PC-3 (cell line): Measurements from ENCODE around the gene ABCB8. TPM values are rescaled to one million over a fixed set of nuclear protein-coding genes. Genes with fewer than 3 reads are reported as not detected.
A peak's percentile ranks its signal among the peaks of the same experiment; 100 is the strongest.

ENCODE experiments used
- ATAC-seq: fragments of 200-7000 bp; cut with Tn5 transposase; 2 replicates; pipeline ENCODE4 v1.9.1; 2020; ENCODE audit warnings: mild to moderate bottlenecking, moderate library complexity
- BruUV-seq: library from RNA; stranded (reverse); fragments of 400-500 nt; replicated peaks from 2 replicates; lab custom pipeline; 2021; lab: Mats Ljungman, UMichigan
- CTCF ChIA-PET: fragments of 300-600 bp; sonication (Branson Sonifier 250); formaldehyde crosslinking; loops from one replicate; lab custom pipeline; 2022; ENCODE audit warnings: antibody characterized with exemption; lab: Charles Lee
- POLR2A ChIA-PET: fragments of 300-600 bp; sonication (Branson Sonifier 250); formaldehyde crosslinking; loops from one replicate; lab custom pipeline; 2022; ENCODE audit warnings: antibody characterized with exemption; ENCODE audit not compliant: unreplicated experiment; lab: Charles Lee
- DNase-seq: peaks from one replicate; pipeline ENCODE4 v3.0.0-alpha.2; 2015
- H2AFZ ChIP-seq: fragments of 300-600 bp; sonication (generic); 2 replicates; pipeline ENCODE4 v1.6.0; 2016; ENCODE audit warnings: antibody characterized with exemption, low read length
- H3F3A ChIP-seq: fragments of 300-600 bp; sonication (generic); one replicate; pipeline ENCODE4 v1.6.0; 2017; ENCODE audit warnings: antibody characterized with exemption, low read length, control low read depth, mild to moderate bottlenecking; ENCODE audit not compliant: unreplicated experiment
- H3K27ac ChIP-seq: fragments of 300-600 bp; sonication (generic); 2 replicates; pipeline ENCODE4 v1.5.1; 2016; ENCODE audit warnings: mild to moderate bottlenecking, low read length
- H3K27me3 ChIP-seq: fragments of 300-600 bp; sonication (generic); 2 replicates; pipeline ENCODE4 v1.6.1; 2016; ENCODE audit warnings: low read length, mixed read lengths
- H3K36me3 ChIP-seq: fragments of 300-600 bp; sonication (generic); 2 replicates; pipeline ENCODE4 v1.6.1; 2016; ENCODE audit warnings: low read depth, mixed run types, low read length, mixed read lengths
- H3K4me1 ChIP-seq: fragments of 300-600 bp; sonication (generic); 2 replicates; pipeline ENCODE4 v1.5.1; 2016; ENCODE audit warnings: low read length; ENCODE audit not compliant: insufficient read depth
- H3K4me2 ChIP-seq: fragments of 300-600 bp; sonication (generic); 2 replicates; pipeline ENCODE4 v1.6.0; 2016; ENCODE audit warnings: low read length
- H3K4me3 ChIP-seq: fragments of 300-600 bp; sonication (generic); 2 replicates; pipeline ENCODE4 v1.5.1; 2016; ENCODE audit warnings: mild to moderate bottlenecking, low read length, mixed read lengths
- H3K79me2 ChIP-seq: fragments of 300-600 bp; sonication (generic); 2 replicates; pipeline ENCODE4 v1.6.1; 2017; ENCODE audit warnings: low read length, mixed read lengths
- H3K9ac ChIP-seq: fragments of 300-600 bp; sonication (generic); 2 replicates; pipeline ENCODE4 v1.6.0; 2016; ENCODE audit warnings: mild to moderate bottlenecking, low read length
- H3K9me2 ChIP-seq: fragments of 300-600 bp; sonication (generic); replicated peaks from 2 replicates; pipeline ENCODE4 v1.6.1; 2016; ENCODE audit warnings: mixed run types, low read length, mixed read lengths
- H3K9me3 ChIP-seq: fragments of 300-600 bp; sonication (generic); 2 replicates; pipeline ENCODE4 v1.6.1; 2016; ENCODE audit warnings: low read length, mixed read lengths
- H4K20me1 ChIP-seq: fragments of 300-600 bp; sonication (generic); 2 replicates; pipeline ENCODE4 v1.6.1; 2016; ENCODE audit warnings: low read length, mixed read lengths
- CTCF ChIP-seq: fragments of 300-600 bp; sonication (generic); conservative IDR thresholded peaks from 2 replicates; pipeline ENCODE4 v1.5.1; 2017; ENCODE audit warnings: antibody characterized with exemption, low read depth, mild to moderate bottlenecking, low read length
- EZH2 ChIP-seq: fragments of 300-600 bp; sonication (generic); IDR thresholded peaks from one replicate; pipeline ENCODE4 v1.6.1; 2017; ENCODE audit warnings: antibody characterized with exemption, mild to moderate bottlenecking, low read length; ENCODE audit not compliant: unreplicated experiment
- EZH2phosphoT487 ChIP-seq: fragments of 300-600 bp; sonication (generic); IDR thresholded peaks from 2 replicates; pipeline ENCODE4 v1.6.1; 2018; ENCODE audit warnings: mild to moderate bottlenecking, antibody characterized with exemption, low read length, borderline replicate concordance
- intact Hi-C: fragments of 100-400 bp; cut with micrococcal nuclease; formaldehyde crosslinking; loops from 2 replicates; pipeline ENCODE4 v1.9.0; 2023
- total RNA-seq: library from RNA; depleted of rRNA; stranded (reverse); fragments of >200 nt; gene quantifications from 2 replicates; pipeline ENCODE4 v1.2.3, GENCODE V29; 2014

Gene ABCB8
- total RNA-seq, 1 experiment from 2014 or later = 58.4 TPM

GRCh38 chr7:151069841-151070573 is 41.8 kb downstream of the ABCB8 start:
- H3F3A ChIP-seq = no peaks in the 10 kb centered on the region
- H3K4me1 ChIP-seq = no peaks in the 10 kb centered on the region
- no peak overlapping the region for H3K4me3 ChIP-seq
- no peak overlapping the region for H3K4me2 ChIP-seq
- H3K27me3 ChIP-seq = no peaks in the 10 kb centered on the region
- DNase-seq (no peak), ATAC-seq (no peak)
- BruUV-seq = no TSS peak
- peaks cover 34% of the 10 kb centered on the region for H3K36me3 ChIP-seq
- H4K20me1 ChIP-seq = no peaks in the 10 kb centered on the region
- intact Hi-C loops = no loop called here
- no peak overlapping the region for H2AFZ ChIP-seq
- no peaks in the 10 kb centered on the region for H3K9me2 ChIP-seq
- no peaks in the 10 kb centered on the region for H3K9me3 ChIP-seq
- ChIA-PET CTCF (no interaction called here), POLR2A (no interaction called here)
- H3K9ac ChIP-seq = no peak overlapping the region
- TF ChIP-seq CTCF (no peak), EZH2 (no peak), EZH2phosphoT487 (no peak)
- H3K79me2 ChIP-seq = no peaks in the 10 kb centered on the region
- H3K27ac ChIP-seq = no peak overlapping the region

- Histone ChIP-seq H4K20me1 (no peaks in the 10 kb centered on the region), H3F3A (no peaks in the 10 kb centered on the region), H3K9me3 (no peaks in the 10 kb centered on the region), H3K9ac (no peak overlapping the region), H3K27me3 (no peaks in the 10 kb centered on the region), H2AFZ (no peak overlapping the region), H3K36me3 (peaks cover 28% of the 10 kb centered on the region), H3K27ac (no peak overlapping the region), H3K79me2 (no peaks in the 10 kb centered on the region), H3K4me3 (no peak overlapping the region), H3K4me2 (no peak overlapping the region), H3K9me2 (no peaks in the 10 kb centered on the region), H3K4me1 (no peaks in the 10 kb centered on the region)
- no peak for DNase-seq
- no peak for ATAC-seq
- TF ChIP-seq EZH2phosphoT487 = no peak
- TF ChIP-seq EZH2 = no peak
- TF ChIP-seq CTCF = no peak
- ChIA-PET POLR2A (no interaction called here), CTCF (no interaction called here)
- TSS peak; percentile 16 for BruUV-seq
- intact Hi-C loops = no loop called here
Observed at GRCh38 chr7:151070574-151070960, 42.3 kb downstream of the ABCB8 start.
